Stimulated activated naive CD8-positive, alpha-beta T cell treated with anti-CD3 and anti-CD28 coated beads, Interleukin-15, amount 100 ng/mL, for 72 hours (primary cell): ENCODE data around the gene PSMD13.
"Not testable (repeated sequence)": the region's sequence is repeated elsewhere in the genome, so short reads cannot be mapped to it uniquely, and the experiment has no call there.

Source experiments
- ATAC-seq: fragments of 150-1000 bp; cut with Tn5 transposase; 2 replicates; pipeline ENCODE4 v1.10.0; 2021; ENCODE audit warnings: mild to moderate bottlenecking, moderate library complexity
- DNase-seq, 2 donors: peaks; one replicate each; pipeline ENCODE4 v3.0.0; 2021 to 2022
- H3K27ac Mint-ChIP-seq, 2 donors: one replicate each; pipeline ENCODE4 v1.8.0; 2022; ENCODE audit warnings: mild to moderate bottlenecking in 2 of 2, mixed read lengths in 2 of 2, moderate library complexity in 2 of 2
- H3K27me3 Mint-ChIP-seq: one replicate; pipeline ENCODE4 v1.8.0; 2022; ENCODE audit warnings: mixed read lengths
- H3K4me1 Mint-ChIP-seq: one replicate; pipeline ENCODE4 v1.8.0; 2022; ENCODE audit warnings: mild to moderate bottlenecking, mixed read lengths
- H3K4me3 Mint-ChIP-seq, 2 donors: one replicate each; pipeline ENCODE4 v1.8.0; 2022; ENCODE audit warnings: mild to moderate bottlenecking in 2 of 2, mixed read lengths in 2 of 2, moderate library complexity in 1 of 2
- H3K9me3 Mint-ChIP-seq, 2 donors: one replicate each; pipeline ENCODE4 v1.8.0; 2022; ENCODE audit warnings: mixed read lengths in 2 of 2

PSMD13 gene

GRCh38 chr11:236774-237767, at the start of gene PSMD13:
Gene PSMD13 (plus strand): TSS chr11:236976. CDS start chr11:237050, 74 bp downstream.
- Mint-ChIP-seq H3K4me3 (peak within 1 kb of the TSS; percentile 97 to 98), H3K9me3 (no peaks in the 10 kb centered on the region), H3K27me3 (no peaks in the 10 kb centered on the region), H3K4me1 (peaks cover 63% of the 10 kb centered on the region), H3K27ac (peak within 1 kb of the TSS; percentile 99)
- ATAC-seq (peak; percentile 90), DNase-seq (peak; percentile 90 to 91)

GRCh38 chr11:189200-189783, 47.5 kb upstream of the PSMD13 start:
- not testable (repeated sequence) for H3K9me3 Mint-ChIP-seq, H3K27me3 Mint-ChIP-seq, H3K4me3 Mint-ChIP-seq, H3K27ac Mint-ChIP-seq
- peak; percentile 1 to 22 for DNase-seq
- ATAC-seq: peak; percentile 49
- H3K4me1 Mint-ChIP-seq: peaks cover 13% of the 10 kb centered on the region

GRCh38 chr11:189843-190311, 46.9 kb upstream of the PSMD13 start:
- H3K4me1 Mint-ChIP-seq: peaks cover 13% of the 10 kb centered on the region
- H3K27ac Mint-ChIP-seq, H3K9me3 Mint-ChIP-seq, H3K4me3 Mint-ChIP-seq, H3K27me3 Mint-ChIP-seq: not testable (repeated sequence)
- DNase-seq (peak; percentile 54 to 85), ATAC-seq (peak; percentile 83)

GRCh38 chr11:190546-190945, 46.2 kb upstream of the PSMD13 start:
- not testable (repeated sequence) for H3K27me3 Mint-ChIP-seq, H3K4me3 Mint-ChIP-seq, H3K9me3 Mint-ChIP-seq, ATAC-seq, H3K27ac Mint-ChIP-seq, DNase-seq
- peaks cover 13% of the 10 kb centered on the region for H3K4me1 Mint-ChIP-seq

GRCh38 chr11:191490-192478, 45.0 kb upstream of the PSMD13 start:
- peak; percentile 63 for ATAC-seq
- DNase-seq: peak; percentile 41 to 61
- H3K27ac Mint-ChIP-seq, H3K9me3 Mint-ChIP-seq, H3K4me3 Mint-ChIP-seq, H3K27me3 Mint-ChIP-seq: not testable (repeated sequence)
- peaks cover 13% of the 10 kb centered on the region for H3K4me1 Mint-ChIP-seq

- H3K9me3 Mint-ChIP-seq, DNase-seq, H3K27me3 Mint-ChIP-seq, H3K27ac Mint-ChIP-seq, ATAC-seq, H3K4me3 Mint-ChIP-seq: not testable (repeated sequence)
- H3K4me1 Mint-ChIP-seq: peaks cover 13% of the 10 kb centered on the region
Observed at GRCh38 chr11:192674-193128, 44.1 kb upstream of the PSMD13 start, which contains the start of gene SCGB1C1. Gene SCGB1C1 (plus strand): TSS chr11:193078. CDS start chr11:193100, 22 bp downstream.

GRCh38 chr11:193481-193880, 43.3 kb upstream of the PSMD13 start:
- not testable (repeated sequence) for H3K27me3 Mint-ChIP-seq, ATAC-seq, H3K9me3 Mint-ChIP-seq, H3K4me3 Mint-ChIP-seq, H3K27ac Mint-ChIP-seq
- DNase-seq: peak; percentile 2 to 14
- peaks cover 13% of the 10 kb centered on the region for H3K4me1 Mint-ChIP-seq

- Mint-ChIP-seq H3K4me3 (no peak overlapping the region), H3K27me3 (no peaks in the 10 kb centered on the region), H3K27ac (no peak overlapping the region), H3K4me1 (peaks cover 12% of the 10 kb centered on the region), H3K9me3 (no peaks in the 10 kb centered on the region)
- DNase-seq (peak; percentile 0 to 8), ATAC-seq (no peak)
Observed at GRCh38 chr11:196786-197731, 39.7 kb upstream of the PSMD13 start.

- no peaks in the 10 kb centered on the region for H3K27me3 Mint-ChIP-seq
- ATAC-seq (no peak), DNase-seq (peak in 1 of 2 donors; percentile 1)
- H3K9me3 Mint-ChIP-seq: no peaks in the 10 kb centered on the region
- H3K4me1 Mint-ChIP-seq: peaks cover 16% of the 10 kb centered on the region
- no peak overlapping the region for H3K4me3 Mint-ChIP-seq
- no peak overlapping the region for H3K27ac Mint-ChIP-seq
Observed at GRCh38 chr11:197741-198235, 39.0 kb upstream of the PSMD13 start.

GRCh38 chr11:198236-198806, 38.5 kb upstream of the PSMD13 start:
- H3K4me3 Mint-ChIP-seq: no peak overlapping the region
- ATAC-seq: peak; percentile 19
- H3K27me3 Mint-ChIP-seq: no peaks in the 10 kb centered on the region
- peaks cover 21% of the 10 kb centered on the region for H3K4me1 Mint-ChIP-seq
- DNase-seq: peak in 1 of 2 donors; percentile 1
- no peak overlapping the region for H3K27ac Mint-ChIP-seq
- no peaks in the 10 kb centered on the region for H3K9me3 Mint-ChIP-seq

- peaks cover 29% of the 10 kb centered on the region for H3K4me1 Mint-ChIP-seq
- H3K27me3 Mint-ChIP-seq: no peaks in the 10 kb centered on the region
- ATAC-seq: no peak
- peak in 1 of 2 donors; percentile 12 for DNase-seq
- no peaks in the 10 kb centered on the region for H3K9me3 Mint-ChIP-seq
- H3K4me3 Mint-ChIP-seq: no peak overlapping the region
- H3K27ac Mint-ChIP-seq: no peak overlapping the region
Observed at GRCh38 chr11:199004-199581, 37.7 kb upstream of the PSMD13 start.

GRCh38 chr11:199782-200181, 37.0 kb upstream of the PSMD13 start:
- Mint-ChIP-seq H3K4me1 (peaks cover 36% of the 10 kb centered on the region), H3K27ac (no peak overlapping the region), H3K9me3 (no peaks in the 10 kb centered on the region), H3K27me3 (no peaks in the 10 kb centered on the region), H3K4me3 (no peak overlapping the region)
- DNase-seq (no peak), ATAC-seq (no peak)

GRCh38 chr11:200224-201003, 36.4 kb upstream of the PSMD13 start:
- ATAC-seq: no peak
- no peaks in the 10 kb centered on the region for H3K27me3 Mint-ChIP-seq
- H3K27ac Mint-ChIP-seq: no peak overlapping the region
- no peaks in the 10 kb centered on the region for H3K9me3 Mint-ChIP-seq
- H3K4me1 Mint-ChIP-seq: peaks cover 42% of the 10 kb centered on the region
- no peak overlapping the region for H3K4me3 Mint-ChIP-seq
- no peak for DNase-seq
